ENCODE data around the gene BPIFB4.

The BPIFB4 gene

GRCh38 chr20:33127422-33128097 lies 48.1 kb downstream of the BPIFB4 start:
- Histone ChIP-seq H3K4me2 (no peak overlapping the region), H3K79me2 (ENCODE audit: insufficient read depth, low read depth) (no peaks in the 10 kb centered on the region), H3K27me3 (ENCODE audit: insufficient read depth, low read depth) (no peaks in the 10 kb centered on the region), H4K20me1 (ENCODE audit: insufficient read depth) (no peaks in the 10 kb centered on the region), H3K4me1 (ENCODE audit: low read depth, poor library complexity, severe bottlenecking) (no peaks in the 10 kb centered on the region), H3K4me3 (IDR thresholded peaks at IDR 0.05; ENCODE audit: insufficient read depth, low read depth, low read length) (no peak overlapping the region), H3K36me3 (ENCODE audit: insufficient read depth) (no peaks in the 10 kb centered on the region), H3K27ac (no peak overlapping the region), H2AFZ (ENCODE audit: low read depth) (no peak overlapping the region), H3K9ac (no peak overlapping the region)
- no peak for TF ChIP-seq CTCF (conservative IDR thresholded peaks at IDR 0.05; ENCODE audit: low read depth, low read length)

GRCh38 chr20:33130568-33131061 lies 51.2 kb downstream of the BPIFB4 start:
- no peaks in the 10 kb centered on the region for H3K27me3 ChIP-seq (ENCODE audit: insufficient read depth, low read depth)
- H4K20me1 ChIP-seq (ENCODE audit: insufficient read depth) = no peaks in the 10 kb centered on the region
- no peaks in the 10 kb centered on the region for H3K79me2 ChIP-seq (ENCODE audit: insufficient read depth, low read depth)
- no peak overlapping the region for H3K9ac ChIP-seq
- no peak overlapping the region for H3K4me2 ChIP-seq
- no peak overlapping the region for H2AFZ ChIP-seq (ENCODE audit: low read depth)
- H3K36me3 ChIP-seq (ENCODE audit: insufficient read depth) = no peaks in the 10 kb centered on the region
- no peak overlapping the region for H3K27ac ChIP-seq
- TF ChIP-seq CTCF (conservative IDR thresholded peaks at IDR 0.05; ENCODE audit: low read depth, low read length) = no peak
- H3K4me3 ChIP-seq (IDR thresholded peaks at IDR 0.05; ENCODE audit: insufficient read depth, low read depth, low read length) = no peak overlapping the region
- H3K4me1 ChIP-seq (ENCODE audit: low read depth, poor library complexity, severe bottlenecking) = no peaks in the 10 kb centered on the region

- Histone ChIP-seq H3K27ac (no peak overlapping the region), H2AFZ (ENCODE audit: low read depth) (no peak overlapping the region), H3K79me2 (ENCODE audit: insufficient read depth, low read depth) (no peaks in the 10 kb centered on the region), H3K4me3 (IDR thresholded peaks at IDR 0.05; ENCODE audit: insufficient read depth, low read depth, low read length) (no peak overlapping the region), H3K4me1 (ENCODE audit: low read depth, poor library complexity, severe bottlenecking) (no peaks in the 10 kb centered on the region), H3K36me3 (ENCODE audit: insufficient read depth) (no peaks in the 10 kb centered on the region), H3K9ac (no peak overlapping the region), H3K27me3 (ENCODE audit: insufficient read depth, low read depth) (no peaks in the 10 kb centered on the region), H4K20me1 (ENCODE audit: insufficient read depth) (no peaks in the 10 kb centered on the region), H3K4me2 (no peak overlapping the region)
- no peak for TF ChIP-seq CTCF (conservative IDR thresholded peaks at IDR 0.05; ENCODE audit: low read depth, low read length)
Observed at GRCh38 chr20:33131949-33132473, 52.6 kb downstream of the BPIFB4 start.

- Histone ChIP-seq H3K4me2 (no peak overlapping the region), H3K79me2 (ENCODE audit: insufficient read depth, low read depth) (no peaks in the 10 kb centered on the region), H4K20me1 (ENCODE audit: insufficient read depth) (no peaks in the 10 kb centered on the region), H3K4me1 (ENCODE audit: low read depth, poor library complexity, severe bottlenecking) (no peaks in the 10 kb centered on the region), H3K27me3 (ENCODE audit: insufficient read depth, low read depth) (no peaks in the 10 kb centered on the region), H3K4me3 (IDR thresholded peaks at IDR 0.05; ENCODE audit: insufficient read depth, low read depth, low read length) (no peak overlapping the region), H3K36me3 (ENCODE audit: insufficient read depth) (no peaks in the 10 kb centered on the region), H3K27ac (no peak overlapping the region), H2AFZ (ENCODE audit: low read depth) (no peak overlapping the region), H3K9ac (no peak overlapping the region)
- TF ChIP-seq CTCF (conservative IDR thresholded peaks at IDR 0.05; ENCODE audit: low read depth, low read length) = no peak
Observed at GRCh38 chr20:33132513-33133372, 53.3 kb downstream of the BPIFB4 start.
